ENCODE data around the gene XPO1.

XPO1 gene

DNA sequence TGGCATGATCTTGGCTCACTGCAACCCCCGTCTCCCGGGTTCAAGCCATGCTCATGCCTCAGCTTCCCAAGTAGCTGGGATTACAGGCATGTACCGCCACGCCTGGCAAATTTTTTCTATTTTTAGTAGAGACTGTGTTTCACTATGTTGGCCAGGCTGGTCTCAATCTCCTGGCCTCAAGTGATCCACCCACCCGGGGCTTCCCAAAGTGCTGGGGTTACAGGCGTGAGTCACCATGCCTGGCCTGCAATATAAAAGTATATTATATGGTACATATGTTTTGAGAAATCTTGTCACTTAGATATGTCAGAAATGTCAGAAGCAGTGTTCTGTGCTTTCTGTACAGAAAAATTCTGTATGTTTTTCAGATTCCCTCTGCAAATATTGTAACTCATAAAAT, 19.2 kb upstream of the XPO1 start:
- Histone ChIP-seq H3K27me3 (ENCODE audit: control insufficient read depth, low read length) (peaks cover 3% of the 10 kb centered on the region; the same call in 1 of the 2 replicates), H3F3A (ENCODE audit: control insufficient read depth, insufficient read depth) (no peaks in the 10 kb centered on the region), H3K27ac (ENCODE audit: low read depth, low read length) (no peak overlapping the region), H4K20me1 (ENCODE audit: control insufficient read depth, insufficient read depth, low read depth, low read length) (no peaks in the 10 kb centered on the region), H3K4me2 (ENCODE audit: low read length) (no peak overlapping the region), H3K9me2 (replicated peaks; ENCODE audit: control insufficient read depth, low read length) (no peaks in the 10 kb centered on the region), H3K79me2 (ENCODE audit: control insufficient read depth, low read length) (no peaks in the 10 kb centered on the region), H3K4me3 (ENCODE audit: low read length) (no peak overlapping the region), H3K9me3 (ENCODE audit: control insufficient read depth, insufficient read depth, low read length) (no peaks in the 10 kb centered on the region), H3K4me1 (ENCODE audit: control insufficient read depth, low read length) (peaks cover 6% of the 10 kb centered on the region), H3K36me3 (ENCODE audit: control insufficient read depth, low read length) (no peaks in the 10 kb centered on the region)
- TF ChIP-seq, protein P1, sequence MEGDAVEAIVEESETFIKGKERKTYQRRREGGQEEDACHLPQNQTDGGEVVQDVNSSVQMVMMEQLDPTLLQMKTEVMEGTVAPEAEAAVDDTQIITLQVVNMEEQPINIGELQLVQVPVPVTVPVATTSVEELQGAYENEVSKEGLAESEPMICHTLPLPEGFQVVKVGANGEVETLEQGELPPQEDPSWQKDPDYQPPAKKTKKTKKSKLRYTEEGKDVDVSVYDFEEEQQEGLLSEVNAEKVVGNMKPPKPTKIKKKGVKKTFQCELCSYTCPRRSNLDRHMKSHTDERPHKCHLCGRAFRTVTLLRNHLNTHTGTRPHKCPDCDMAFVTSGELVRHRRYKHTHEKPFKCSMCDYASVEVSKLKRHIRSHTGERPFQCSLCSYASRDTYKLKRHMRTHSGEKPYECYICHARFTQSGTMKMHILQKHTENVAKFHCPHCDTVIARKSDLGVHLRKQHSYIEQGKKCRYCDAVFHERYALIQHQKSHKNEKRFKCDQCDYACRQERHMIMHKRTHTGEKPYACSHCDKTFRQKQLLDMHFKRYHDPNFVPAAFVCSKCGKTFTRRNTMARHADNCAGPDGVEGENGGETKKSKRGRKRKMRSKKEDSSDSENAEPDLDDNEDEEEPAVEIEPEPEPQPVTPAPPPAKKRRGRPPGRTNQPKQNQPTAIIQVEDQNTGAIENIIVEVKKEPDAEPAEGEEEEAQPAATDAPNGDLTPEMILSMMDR (IDR thresholded peaks at IDR 0.05; ENCODE audit: low read depth, low read length, poor library complexity, severe bottlenecking), result no peak
- TF ChIP-seq EZH2phosphoT487 (IDR thresholded peaks at IDR 0.05; ENCODE audit: borderline replicate concordance, low read length), result no peak

DNA sequence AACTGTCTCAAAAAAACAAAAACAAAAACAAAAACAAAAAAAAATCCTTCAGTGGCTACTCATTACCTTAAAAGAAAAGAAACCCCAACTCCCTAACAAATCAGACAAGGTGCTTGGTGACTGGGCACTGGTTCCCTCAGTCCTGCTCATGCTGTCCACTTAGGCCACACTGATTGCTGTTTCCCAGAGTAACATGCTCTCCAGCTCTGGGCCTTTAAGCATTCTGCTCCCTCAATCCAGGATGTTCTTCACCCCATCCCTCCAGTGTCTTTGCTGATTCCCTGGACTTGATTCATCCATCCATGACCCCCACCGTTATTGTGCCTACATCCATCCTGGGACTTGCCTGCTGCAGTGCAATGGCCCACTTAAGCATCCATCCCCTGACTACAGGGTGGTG, 16.4 kb upstream of the XPO1 start:
- Histone ChIP-seq H3K4me1 (ENCODE audit: control insufficient read depth, low read length) (peaks cover 6% of the 10 kb centered on the region), H3K27ac (ENCODE audit: low read depth, low read length) (no peak overlapping the region), H3K9me3 (ENCODE audit: control insufficient read depth, insufficient read depth, low read length) (no peaks in the 10 kb centered on the region), H3K36me3 (ENCODE audit: control insufficient read depth, low read length) (no peaks in the 10 kb centered on the region), H4K20me1 (ENCODE audit: control insufficient read depth, insufficient read depth, low read depth, low read length) (no peaks in the 10 kb centered on the region), H3K4me2 (ENCODE audit: low read length) (no peak overlapping the region), H3K4me3 (ENCODE audit: low read length) (no peak overlapping the region), H3K9me2 (replicated peaks; ENCODE audit: control insufficient read depth, low read length) (no peaks in the 10 kb centered on the region), H3K79me2 (ENCODE audit: control insufficient read depth, low read length) (no peaks in the 10 kb centered on the region), H3F3A (ENCODE audit: control insufficient read depth, insufficient read depth) (no peaks in the 10 kb centered on the region), H3K27me3 (ENCODE audit: control insufficient read depth, low read length) (peaks cover 6% of the 10 kb centered on the region; the same call in 1 of the 2 replicates)
- TF ChIP-seq, protein P1 (IDR thresholded peaks at IDR 0.05; ENCODE audit: low read depth, low read length, poor library complexity, severe bottlenecking), result no peak
- no peak for TF ChIP-seq EZH2phosphoT487 (IDR thresholded peaks at IDR 0.05; ENCODE audit: borderline replicate concordance, low read length)

DNA sequence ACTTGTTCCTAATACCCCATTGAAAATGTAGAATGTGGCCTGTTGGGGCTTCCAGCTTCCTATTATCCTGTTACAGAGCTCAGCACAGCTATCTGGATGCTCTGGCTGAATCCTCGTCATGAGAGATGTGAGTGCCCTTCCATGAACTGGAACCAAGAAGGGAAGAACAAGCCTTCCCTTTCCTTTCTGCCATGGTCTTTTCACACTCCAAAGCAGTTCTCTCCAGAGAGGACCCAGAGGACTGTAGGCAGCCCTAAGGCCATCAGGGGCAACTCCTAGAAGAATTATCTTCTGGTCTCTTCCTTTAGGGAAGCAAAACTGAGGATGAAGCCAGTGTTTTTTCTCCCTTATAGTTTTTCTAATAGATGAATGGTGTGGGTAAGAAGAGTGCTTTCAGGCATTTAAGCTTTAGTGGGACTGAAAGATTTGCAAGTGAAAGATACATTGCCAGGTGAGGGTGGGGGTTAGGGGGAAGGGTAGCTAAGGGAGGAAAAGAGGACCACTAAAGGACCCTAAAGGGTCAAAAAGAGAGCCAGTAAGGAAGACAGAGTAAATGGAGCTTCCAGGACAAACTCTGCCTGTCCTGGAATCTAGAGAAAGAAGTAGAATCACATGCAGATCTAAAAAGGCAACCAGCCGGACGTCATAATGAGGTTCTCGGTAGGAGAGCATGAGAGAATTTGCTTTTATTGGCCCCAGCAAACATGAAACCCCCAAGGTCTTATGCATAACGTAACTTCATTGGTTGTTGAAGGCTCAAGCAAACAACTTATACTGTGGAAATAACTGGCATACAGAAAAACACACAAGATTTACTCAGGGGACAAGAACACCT, 12.4 kb upstream of the XPO1 start:
- Histone ChIP-seq H3K4me1 (ENCODE audit: control insufficient read depth, low read length) (peaks cover 6% of the 10 kb centered on the region), H3K9me2 (replicated peaks; ENCODE audit: control insufficient read depth, low read length) (no peaks in the 10 kb centered on the region), H3K79me2 (ENCODE audit: control insufficient read depth, low read length) (no peaks in the 10 kb centered on the region), H3F3A (ENCODE audit: control insufficient read depth, insufficient read depth) (no peaks in the 10 kb centered on the region), H3K27me3 (ENCODE audit: control insufficient read depth, low read length) (peaks cover 6% of the 10 kb centered on the region; the same call in 1 of the 2 replicates), H4K20me1 (ENCODE audit: control insufficient read depth, insufficient read depth, low read depth, low read length) (no peaks in the 10 kb centered on the region), H3K9me3 (ENCODE audit: control insufficient read depth, insufficient read depth, low read length) (no peaks in the 10 kb centered on the region), H3K4me3 (ENCODE audit: low read length) (no peak overlapping the region), H3K4me2 (ENCODE audit: low read length) (no peak overlapping the region), H3K36me3 (ENCODE audit: control insufficient read depth, low read length) (no peaks in the 10 kb centered on the region), H3K27ac (ENCODE audit: low read depth, low read length) (no peak overlapping the region)
- no peak for TF ChIP-seq EZH2phosphoT487 (IDR thresholded peaks at IDR 0.05; ENCODE audit: borderline replicate concordance, low read length)
- TF ChIP-seq, protein P1 (IDR thresholded peaks at IDR 0.05; ENCODE audit: low read depth, low read length, poor library complexity, severe bottlenecking), result no peak
